ENCODE results near the gene FAS. TPM values are rescaled to one million over a fixed set of nuclear protein-coding genes. Genes with fewer than 3 reads are reported as not detected.
A peak's percentile ranks its signal among the peaks of the same experiment; 100 is the strongest.

Gene FAS
- polyA plus RNA-seq, 3 donors = 27.3 to 28.9 (median 27.9) TPM

DNA sequence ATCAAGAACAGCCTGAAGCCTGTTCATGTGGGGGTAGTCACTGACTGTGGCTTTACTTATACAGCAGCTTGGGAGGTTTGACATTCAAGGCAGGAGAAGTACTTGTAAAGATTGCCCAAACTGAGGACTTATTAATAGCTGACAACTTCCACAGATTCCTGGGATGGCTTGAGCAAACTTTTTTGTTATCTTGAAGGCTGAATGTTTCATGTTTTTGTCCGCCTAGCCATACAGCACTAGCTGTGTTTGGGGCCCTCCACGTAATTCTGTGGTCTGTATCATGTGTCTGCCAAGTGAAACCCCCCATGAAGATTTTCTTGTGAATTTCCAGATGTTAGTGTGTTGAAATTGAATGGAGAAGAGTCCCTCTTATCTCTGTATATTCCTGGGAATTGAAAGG, 38.6 kb downstream of the FAS start:
- DNase-seq = no peak
- Histone ChIP-seq H2AFZ (ENCODE audit: insufficient read depth, low read depth, low read length, poor library complexity, severe bottlenecking) (no peak overlapping the region), H3K79me2 (ENCODE audit: insufficient read depth, low read length) (no peaks in the 10 kb centered on the region), H3K27ac (ENCODE audit: low read depth in 1 of 2, low read length in 2 of 2) (no peak overlapping the region), H3K4me1 (ENCODE audit: control insufficient read depth in 1 of 2, insufficient read depth in 2 of 2, low read length in 2 of 2) (peaks cover 35 to 37% of the 10 kb centered on the region in 2 donors), H3K9me3 (replicated peaks in 1 of 2; ENCODE audit: control insufficient read depth in 1 of 2, insufficient read depth in 1 of 2, low read length in 2 of 2) (no peaks in the 10 kb centered on the region), H3K9ac (ENCODE audit: insufficient read depth, low read length, poor library complexity, severe bottlenecking) (no peak overlapping the region), H3K36me3 (replicated peaks in 1 of 2; ENCODE audit: control insufficient read depth in 1 of 2, insufficient read depth in 2 of 2, low read length in 2 of 2) (peaks cover 0 to 22% of the 10 kb centered on the region in 2 donors), H3K4me3 (replicated peaks in 1 of 3; ENCODE audit: low read depth in 2 of 3, low read length in 3 of 3) (no peak overlapping the region), H3K4me2 (replicated peaks; ENCODE audit: extremely low read depth, low read length, poor library complexity, severe bottlenecking) (no peak overlapping the region), H4K20me1 (ENCODE audit: insufficient read depth, low read length) (no peaks in the 10 kb centered on the region), H3K27me3 (ENCODE audit: control insufficient read depth in 2 of 2, insufficient read depth in 2 of 2, low read length in 2 of 2) (peaks cover 0 to 2% of the 10 kb centered on the region in 2 donors)
- intact Hi-C loops (cut with micrococcal nuclease) = no loop called here
- TF ChIP-seq, protein P1, sequence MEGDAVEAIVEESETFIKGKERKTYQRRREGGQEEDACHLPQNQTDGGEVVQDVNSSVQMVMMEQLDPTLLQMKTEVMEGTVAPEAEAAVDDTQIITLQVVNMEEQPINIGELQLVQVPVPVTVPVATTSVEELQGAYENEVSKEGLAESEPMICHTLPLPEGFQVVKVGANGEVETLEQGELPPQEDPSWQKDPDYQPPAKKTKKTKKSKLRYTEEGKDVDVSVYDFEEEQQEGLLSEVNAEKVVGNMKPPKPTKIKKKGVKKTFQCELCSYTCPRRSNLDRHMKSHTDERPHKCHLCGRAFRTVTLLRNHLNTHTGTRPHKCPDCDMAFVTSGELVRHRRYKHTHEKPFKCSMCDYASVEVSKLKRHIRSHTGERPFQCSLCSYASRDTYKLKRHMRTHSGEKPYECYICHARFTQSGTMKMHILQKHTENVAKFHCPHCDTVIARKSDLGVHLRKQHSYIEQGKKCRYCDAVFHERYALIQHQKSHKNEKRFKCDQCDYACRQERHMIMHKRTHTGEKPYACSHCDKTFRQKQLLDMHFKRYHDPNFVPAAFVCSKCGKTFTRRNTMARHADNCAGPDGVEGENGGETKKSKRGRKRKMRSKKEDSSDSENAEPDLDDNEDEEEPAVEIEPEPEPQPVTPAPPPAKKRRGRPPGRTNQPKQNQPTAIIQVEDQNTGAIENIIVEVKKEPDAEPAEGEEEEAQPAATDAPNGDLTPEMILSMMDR (IDR thresholded peaks at IDR 0.05) = no peak
- Mint-ChIP-seq H3K4me3 (no peak overlapping the region), H3K36me3 (peaks cover 25 to 31% of the 10 kb centered on the region in 2 donors), H3K9me3 (peaks cover 0 to 2% (median 0%) of the 10 kb centered on the region in 7 donors), H3K27me3 (ENCODE audit: low read depth in 3 of 3) (peaks cover 0 to 5% (median 4%) of the 10 kb centered on the region in 3 donors), H3K27ac (no peak overlapping the region), H3K4me1 (peaks cover 36% of the 10 kb centered on the region)
- WGBS (ENCODE audit: insufficient coverage) = no CpG with 5 or more reads among the region's 2 CpGs

DNA sequence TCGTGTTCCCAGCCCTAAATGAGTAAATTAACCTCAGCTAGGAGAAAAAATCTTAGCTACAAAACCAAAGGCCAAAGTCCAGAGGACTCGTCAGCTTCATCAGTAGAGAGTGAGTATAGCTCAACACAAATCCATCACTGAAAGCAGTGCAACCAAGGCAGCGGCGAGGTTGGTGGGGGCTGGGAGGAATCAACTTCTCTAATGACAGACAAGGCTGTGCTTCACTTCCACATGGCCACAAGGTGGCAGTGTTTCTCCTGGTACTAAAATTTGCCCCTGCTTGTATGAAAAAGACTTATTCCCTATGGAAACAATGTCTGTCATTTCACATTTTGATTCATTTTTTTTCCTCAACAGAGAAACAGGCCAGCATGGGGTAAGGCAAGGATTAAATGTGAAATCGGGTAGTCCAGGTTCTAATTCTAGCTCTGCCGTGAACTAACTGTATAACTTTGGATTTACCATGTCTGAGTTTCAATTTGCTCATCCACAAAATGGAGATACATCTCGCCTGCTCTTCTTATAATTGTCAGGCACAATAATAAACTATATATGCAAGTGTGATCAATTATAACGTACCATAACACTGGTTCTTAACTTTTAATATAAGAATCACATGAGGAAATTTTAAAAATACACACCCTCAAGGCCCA, 39.3 kb downstream of the FAS start:
- Histone ChIP-seq H3K4me2 (replicated peaks; ENCODE audit: extremely low read depth, low read length, poor library complexity, severe bottlenecking) (no peak overlapping the region), H4K20me1 (ENCODE audit: insufficient read depth, low read length) (no peaks in the 10 kb centered on the region), H3K9me3 (replicated peaks in 1 of 2; ENCODE audit: control insufficient read depth in 1 of 2, insufficient read depth in 1 of 2, low read length in 2 of 2) (no peaks in the 10 kb centered on the region), H3K4me3 (replicated peaks in 1 of 3; ENCODE audit: low read depth in 2 of 3, low read length in 3 of 3) (no peak overlapping the region), H3K4me1 (ENCODE audit: control insufficient read depth in 1 of 2, insufficient read depth in 2 of 2, low read length in 2 of 2) (peaks cover 35 to 39% of the 10 kb centered on the region in 2 donors), H3K9ac (ENCODE audit: insufficient read depth, low read length, poor library complexity, severe bottlenecking) (no peak overlapping the region), H3K27me3 (ENCODE audit: control insufficient read depth in 2 of 2, insufficient read depth in 2 of 2, low read length in 2 of 2) (peaks cover 0 to 2% of the 10 kb centered on the region in 2 donors), H2AFZ (ENCODE audit: insufficient read depth, low read depth, low read length, poor library complexity, severe bottlenecking) (no peak overlapping the region), H3K79me2 (ENCODE audit: insufficient read depth, low read length) (no peaks in the 10 kb centered on the region), H3K36me3 (replicated peaks in 1 of 2; ENCODE audit: control insufficient read depth in 1 of 2, insufficient read depth in 2 of 2, low read length in 2 of 2) (peaks cover 0 to 15% of the 10 kb centered on the region in 2 donors), H3K27ac (ENCODE audit: low read depth in 1 of 2, low read length in 2 of 2) (no peak overlapping the region)
- intact Hi-C loops (cut with micrococcal nuclease) = loop anchor here (2.0 to 10.0 kb wide), 6 partner anchors 38 to 185 kb away; partner anchors contain the start of gene FAS (in 1 of the 2)
- Mint-ChIP-seq H3K27me3 (ENCODE audit: low read depth in 3 of 3) (peaks cover 0 to 5% (median 4%) of the 10 kb centered on the region in 3 donors), H3K9me3 (peaks cover 0 to 2% (median 0%) of the 10 kb centered on the region in 7 donors), H3K27ac (peak overlapping the region in 4 of 7 donors; percentile 6 to 79 (median 40)), H3K4me1 (peaks cover 38% of the 10 kb centered on the region), H3K36me3 (peaks cover 17 to 25% of the 10 kb centered on the region in 2 donors), H3K4me3 (no peak overlapping the region)
- TF ChIP-seq, protein P1 (IDR thresholded peaks at IDR 0.05) = peak; percentile 92
- no CpG with 5 or more reads among the region's 8 CpGs for WGBS (ENCODE audit: insufficient coverage)
- peak; percentile 63 to 85 (median 80) for DNase-seq
